NCI-H2196 (cell line): ENCODE data around the gene PREX1.

ENCODE experiments used
- DNase-seq: peaks from one replicate; lab custom pipeline; 2025; ENCODE audit not compliant: unreplicated experiment; lab: John Stamatoyannopoulos, UW

PREX1 gene

DNA sequence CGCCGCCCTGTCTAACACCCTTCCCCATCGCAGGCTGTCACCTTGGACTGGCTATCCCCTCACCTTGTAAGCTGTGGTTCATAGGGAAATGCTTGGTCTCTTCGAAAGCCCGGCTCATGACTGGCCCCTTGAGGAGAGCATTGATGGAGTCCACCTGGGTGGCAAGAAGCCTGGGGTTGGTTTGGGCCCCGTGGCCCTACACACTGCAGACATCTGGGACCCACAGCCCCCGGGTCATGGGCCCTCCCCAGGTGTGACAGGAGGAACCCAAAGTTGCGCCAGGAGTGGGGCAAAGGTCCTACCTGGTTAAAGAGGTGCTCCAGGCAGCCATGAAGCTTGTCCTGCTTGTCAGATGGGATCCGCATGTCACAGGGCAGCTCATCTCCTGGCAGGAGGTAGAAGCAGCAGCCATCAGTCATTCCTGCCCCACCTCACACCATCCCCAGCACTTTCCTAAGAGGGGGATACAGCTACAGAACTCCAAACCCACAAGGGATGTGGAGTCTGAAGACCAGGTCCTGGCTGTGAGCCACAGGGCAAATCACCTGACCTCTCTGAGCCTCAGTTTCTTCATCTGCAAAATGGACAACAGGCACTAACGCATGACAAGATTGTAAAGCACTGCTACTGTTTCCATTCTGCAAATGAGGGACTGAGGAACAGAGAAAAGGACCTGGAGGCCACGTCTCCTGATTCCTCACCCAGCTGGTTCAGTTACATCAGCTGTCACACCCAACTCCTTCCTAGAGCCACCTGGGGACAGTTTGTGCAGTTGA lies 185.5 kb downstream of the PREX1 start:
- DNase-seq: no peak

GRCh38 chr20:48640871-48641270 lies 186.9 kb downstream of the PREX1 start:
- DNase-seq: no peak

DNA sequence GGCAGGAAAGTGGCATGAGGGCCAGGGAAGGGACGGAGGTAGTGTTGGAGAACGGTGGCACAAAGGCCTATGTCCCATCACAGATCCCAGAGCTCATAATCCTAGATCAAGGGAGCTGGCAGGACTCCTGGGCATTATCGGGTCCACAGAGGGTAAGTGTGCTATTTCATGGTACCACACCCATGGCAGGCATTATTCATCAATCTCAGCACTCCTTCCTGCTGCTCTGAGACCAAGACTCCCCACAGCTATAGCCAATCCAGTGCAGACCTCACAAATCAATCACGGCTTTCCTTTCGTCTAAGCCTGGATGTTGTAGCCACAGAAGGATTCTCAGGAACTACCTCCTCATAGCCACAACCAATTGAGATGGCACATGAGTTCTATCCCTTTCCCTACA lies 187.9 kb downstream of the PREX1 start:
- no peak for DNase-seq

- DNase-seq: no peak
Observed at GRCh38 chr20:48638546-48638945, 189.3 kb downstream of the PREX1 start.

DNA sequence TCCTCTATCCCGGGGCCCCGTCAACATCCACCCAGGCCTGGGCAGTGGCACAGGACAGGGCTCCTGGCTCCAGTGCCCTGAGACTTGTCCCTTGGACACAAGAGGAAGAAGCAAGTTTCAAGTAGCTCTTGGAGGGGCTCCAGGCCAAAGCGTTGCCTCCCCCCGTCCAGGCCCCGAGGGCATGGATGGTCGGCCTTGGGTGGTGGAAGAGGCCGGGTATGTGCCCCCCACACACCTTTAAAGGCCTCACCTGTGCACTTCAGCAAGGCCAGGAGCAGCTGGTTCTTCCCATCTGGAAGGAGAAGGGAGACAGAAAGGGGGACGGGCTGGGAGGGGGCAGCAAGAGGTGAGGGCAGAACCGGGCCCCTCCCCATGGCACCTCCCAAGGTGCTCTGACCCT lies 190.3 kb downstream of the PREX1 start:
- no peak for DNase-seq

DNA sequence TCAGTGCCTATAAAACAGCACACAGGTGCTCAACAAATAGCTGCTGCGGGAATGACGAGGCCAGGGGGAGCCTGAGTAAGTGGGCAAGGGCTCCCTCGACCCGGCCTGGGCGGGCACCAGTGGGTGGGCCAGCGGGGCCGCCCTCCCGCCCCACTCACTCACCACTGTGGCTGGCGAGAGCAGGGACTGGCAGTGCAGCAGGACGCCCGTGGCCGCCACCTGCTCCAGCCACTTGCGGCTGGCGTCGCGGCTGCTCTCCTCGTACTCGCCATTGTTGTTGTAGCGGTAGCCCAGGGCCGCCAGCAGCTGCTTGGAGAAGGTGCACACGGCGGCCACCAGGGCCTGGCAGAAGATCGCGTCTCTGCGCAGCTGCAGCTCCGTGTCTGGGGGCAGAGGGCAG lies 191.5 kb downstream of the PREX1 start:
- no peak for DNase-seq

GRCh38 chr20:48635791-48636267 lies 192.0 kb downstream of the PREX1 start:
- DNase-seq: peak; percentile 55

DNA sequence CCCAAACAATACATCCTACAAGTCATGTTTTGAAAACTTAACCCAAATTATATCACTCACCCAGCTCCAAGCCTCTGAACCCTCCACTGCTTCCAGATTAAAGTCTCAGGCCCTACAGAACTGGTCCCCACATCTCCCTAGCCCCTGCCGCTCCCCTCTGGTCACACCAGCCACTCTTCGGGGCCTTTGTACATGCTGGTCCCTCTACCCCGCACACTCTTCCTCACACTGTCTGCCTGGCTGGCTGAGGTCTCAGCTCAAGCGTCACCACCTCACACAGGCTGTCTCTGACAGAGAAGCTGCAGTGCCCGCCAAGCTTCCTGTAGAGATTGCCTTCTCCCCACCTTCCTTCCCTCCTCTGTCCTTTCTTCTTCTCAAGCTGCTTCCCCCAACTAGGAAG lies 192.4 kb downstream of the PREX1 start:
- no peak for DNase-seq

GRCh38 chr20:48634641-48635040 lies 193.2 kb downstream of the PREX1 start:
- DNase-seq: no peak

DNA sequence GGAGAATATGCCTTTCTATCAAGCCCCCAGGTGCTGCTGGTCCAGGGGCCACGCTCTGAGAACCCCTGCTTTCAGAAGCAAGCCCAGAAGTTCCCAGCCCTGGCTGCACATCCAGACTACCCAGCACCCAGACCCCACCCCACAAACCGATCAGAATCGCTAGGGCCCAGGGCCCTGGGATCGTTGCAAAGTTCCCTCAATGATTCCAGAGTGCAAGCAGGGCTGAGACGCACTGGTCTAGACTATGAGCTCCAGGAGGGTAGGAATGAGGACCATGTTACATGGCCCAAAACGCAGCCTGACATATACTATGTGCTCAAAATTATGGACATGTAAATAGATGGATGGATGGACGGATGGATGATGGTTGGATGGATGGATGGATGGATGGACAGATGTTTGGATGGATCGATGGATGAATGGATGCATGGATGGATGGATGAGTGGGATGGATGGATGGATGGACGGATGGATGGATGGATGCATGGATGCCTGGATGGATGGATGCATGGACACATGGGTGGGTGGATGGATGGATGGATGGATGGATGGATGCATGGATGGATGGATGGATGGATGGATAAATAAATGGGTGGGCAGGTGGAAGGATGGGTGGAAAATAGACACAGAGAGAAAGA lies 194.1 kb downstream of the PREX1 start:
- no peak for DNase-seq

DNA sequence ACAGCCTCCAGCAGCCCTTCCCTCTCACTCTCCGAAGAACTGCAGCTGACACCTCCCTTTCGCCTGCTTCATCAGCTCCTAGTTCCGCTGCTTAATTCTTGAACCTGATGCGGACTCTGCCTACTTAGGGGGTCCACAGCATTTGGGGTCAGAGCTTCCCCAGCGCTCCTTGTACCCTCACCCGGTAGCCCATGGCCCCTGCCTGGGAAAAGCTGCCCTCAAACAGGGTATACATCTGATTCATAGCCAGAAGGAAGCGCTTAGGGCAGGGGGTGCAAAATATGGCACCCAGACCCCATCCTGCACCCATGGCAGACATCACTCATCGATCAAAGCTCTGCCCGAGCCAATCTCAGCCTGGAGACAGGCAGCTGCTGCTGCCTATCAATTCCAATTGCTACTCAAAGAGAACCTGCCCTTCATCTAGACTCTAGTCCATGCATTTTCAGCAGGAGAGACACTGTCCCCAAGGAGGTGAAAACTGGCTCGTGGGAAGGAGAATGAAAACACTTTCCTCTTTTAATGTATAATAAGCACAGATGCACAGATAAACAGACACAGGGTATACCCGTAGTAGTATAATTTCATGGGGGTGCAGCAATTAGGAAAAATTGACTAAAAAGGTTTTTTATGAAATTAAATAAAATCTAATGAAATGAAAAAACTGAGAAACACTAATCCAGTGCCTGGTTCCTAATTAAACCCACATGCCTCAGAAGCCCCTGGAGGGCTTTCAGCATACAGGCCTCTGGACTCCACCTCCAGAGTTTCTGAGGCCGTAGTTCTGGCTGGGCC lies 194.8 kb downstream of the PREX1 start:
- no peak for DNase-seq

DNA sequence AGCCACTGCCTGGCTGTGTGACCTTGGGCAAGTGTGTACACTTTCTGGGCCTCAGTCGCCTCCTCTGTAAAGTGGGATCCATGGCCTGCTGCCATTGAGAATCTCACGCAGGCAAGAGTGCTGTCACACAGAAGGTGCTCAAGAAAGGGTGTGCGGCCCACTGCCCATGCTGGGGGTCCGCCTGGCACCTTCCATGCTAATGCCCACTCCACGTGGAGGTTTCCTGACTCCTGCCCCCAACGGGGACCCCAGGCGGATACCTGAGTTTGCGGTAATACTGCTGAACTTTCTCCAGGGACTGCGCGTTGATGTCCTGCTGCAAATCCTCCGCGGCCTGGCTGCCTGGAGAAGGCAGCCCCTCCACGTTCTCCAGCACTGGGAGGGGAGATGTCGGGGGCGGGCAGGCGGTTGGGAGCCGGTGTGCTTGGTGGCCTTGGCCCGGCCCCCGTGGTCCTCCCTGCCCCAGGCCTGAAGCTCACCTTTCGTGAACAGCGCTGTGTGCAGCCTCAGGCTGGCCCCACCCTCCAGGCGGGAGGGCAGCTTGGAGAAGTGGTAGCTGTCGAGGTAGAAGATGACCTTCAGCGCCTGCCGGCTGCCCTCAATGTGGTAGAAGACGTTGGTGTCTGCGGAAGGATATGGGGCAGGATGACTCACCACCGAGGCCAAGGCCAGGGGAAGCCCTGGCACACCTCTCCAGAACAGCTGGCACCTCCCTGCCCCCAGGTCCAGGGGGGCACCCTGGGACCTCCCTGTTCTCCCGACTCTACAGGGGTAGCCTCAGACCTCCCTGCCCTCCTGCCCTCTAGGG lies 195.6 kb downstream of the PREX1 start:
- no peak for DNase-seq

DNA sequence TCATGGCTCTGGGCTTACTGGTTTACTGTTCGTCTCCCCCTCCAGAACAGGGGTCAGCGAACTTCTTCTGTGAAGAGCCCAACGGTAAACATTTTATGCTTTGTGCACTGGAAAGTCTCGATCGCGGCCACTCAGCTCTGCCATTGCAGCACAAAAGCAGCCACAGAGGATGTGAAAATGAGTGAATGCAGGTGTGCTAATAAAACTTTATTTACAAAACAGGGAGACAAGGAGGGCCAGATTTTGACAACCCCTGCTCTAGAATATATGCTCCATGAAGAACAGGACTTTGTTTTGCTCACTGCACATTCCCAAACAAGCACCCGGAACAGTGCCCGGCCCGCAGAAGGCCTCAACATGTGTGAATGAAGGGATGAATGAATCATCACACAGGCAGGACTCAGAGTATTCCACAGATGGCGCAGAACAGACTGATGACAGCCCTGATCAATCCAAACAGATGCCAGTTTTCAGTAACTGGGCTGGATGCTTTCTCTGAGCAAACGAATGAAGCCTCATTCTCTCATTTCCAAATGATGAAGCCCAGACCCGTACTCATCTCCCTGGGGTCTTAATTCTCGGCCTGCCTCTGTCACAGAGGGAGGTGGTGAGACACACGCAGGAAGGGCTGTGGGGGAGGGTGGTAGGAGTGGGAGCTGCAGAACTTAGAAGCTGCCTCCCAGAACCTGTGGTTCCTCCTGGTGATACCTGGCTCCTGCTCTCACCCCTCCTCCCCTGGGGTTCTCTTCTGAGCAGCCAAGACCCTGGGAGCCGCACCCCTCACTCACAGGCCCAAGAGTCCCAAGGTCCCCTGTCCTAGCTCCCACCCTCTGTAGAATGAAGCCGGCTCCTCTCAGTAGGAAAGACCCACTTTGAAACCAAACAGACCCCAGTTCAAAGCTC lies 196.4 kb downstream of the PREX1 start:
- DNase-seq: no peak

GRCh38 chr20:48630342-48631075 lies 197.3 kb downstream of the PREX1 start:
- DNase-seq: no peak

GRCh38 chr20:48629960-48630315 lies 197.9 kb downstream of the PREX1 start:
- no peak for DNase-seq

- no peak for DNase-seq
Observed at GRCh38 chr20:48629069-48629959, 198.5 kb downstream of the PREX1 start.

DNA sequence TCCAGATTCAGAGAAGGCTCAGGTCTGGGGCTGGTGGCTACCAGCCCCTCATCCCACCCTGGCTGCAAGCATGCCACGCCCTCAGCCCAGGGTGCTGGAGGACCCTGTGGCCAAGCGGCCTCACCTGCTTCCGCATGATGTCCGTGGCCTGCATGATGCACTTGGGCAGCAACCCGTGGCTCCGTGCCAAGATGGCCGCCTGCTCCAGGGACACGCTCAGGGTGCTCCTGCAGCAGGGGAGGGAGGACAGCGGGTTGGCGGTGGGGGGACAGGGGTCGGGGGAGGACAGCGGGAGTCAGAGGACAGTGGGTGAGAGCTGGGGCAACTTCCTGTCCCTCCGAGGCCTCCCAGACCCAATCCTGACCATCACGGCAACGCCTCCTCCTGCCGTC lies 200.1 kb downstream of the PREX1 start:
- no peak for DNase-seq

DNA sequence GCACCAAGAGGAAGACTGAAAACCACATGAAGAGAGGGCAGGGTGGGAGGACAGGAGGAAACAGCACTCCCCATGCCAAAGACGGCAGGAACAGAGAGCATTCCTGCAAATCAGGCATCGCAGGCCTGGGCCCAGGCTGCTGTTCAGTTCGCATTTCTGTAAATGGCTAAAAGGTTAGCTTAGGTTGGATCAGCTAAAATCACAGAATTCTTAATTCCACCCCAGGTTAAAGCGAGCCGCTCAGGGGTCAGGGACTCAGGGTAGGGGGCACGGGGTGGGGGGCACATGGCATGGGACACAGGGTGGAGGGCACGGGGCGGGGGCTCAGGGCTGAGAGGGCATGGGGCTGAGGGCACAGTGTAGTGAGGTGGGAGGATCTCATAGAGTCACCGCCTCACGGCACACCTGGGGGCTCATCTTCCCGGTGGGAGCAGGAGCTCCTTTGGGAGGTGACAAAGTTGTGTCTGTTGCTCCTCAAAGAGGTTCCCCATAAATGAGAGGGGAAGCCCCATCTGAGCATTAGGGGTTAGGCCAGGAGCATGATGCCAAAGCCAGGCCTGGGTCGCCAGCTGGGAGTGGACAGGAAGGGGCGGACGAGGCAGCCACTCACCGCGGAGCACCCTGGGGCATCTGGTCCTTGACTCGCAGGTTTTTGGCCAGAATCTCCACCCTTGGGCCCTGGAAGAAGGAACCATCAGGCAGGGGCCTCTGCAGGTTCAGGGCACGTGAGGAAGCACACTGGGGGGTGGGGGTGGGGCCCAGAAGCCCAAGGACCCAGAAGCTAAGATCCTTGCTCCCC lies 200.7 kb downstream of the PREX1 start:
- DNase-seq: no peak
